COLO668 (cell line): ENCODE results near the gene POM121L2.

Experiments used
- DNase-seq: peaks from one replicate; lab custom pipeline; 2025; ENCODE audit not compliant: unreplicated experiment; lab: John Stamatoyannopoulos, UW

Gene POM121L2

GRCh38 chr6:27312146-27312949 is at the start of gene POM121L2:
Gene POM121L2 (minus strand): TSS chr6:27312273. CDS start chr6:27312170, 103 bp downstream.
- DNase-seq: peak; percentile 60

- DNase-seq: no peak
Observed at GRCh38 chr6:27359231-27359630, 47.2 kb upstream of the POM121L2 start.

- DNase-seq: no peak
Observed at GRCh38 chr6:27358786-27359185, 46.7 kb upstream of the POM121L2 start.

GRCh38 chr6:27352850-27353249 is 40.8 kb upstream of the POM121L2 start:
- no peak for DNase-seq

GRCh38 chr6:27334141-27334540 is 22.1 kb upstream of the POM121L2 start:
- no peak for DNase-seq

- DNase-seq: no peak
Observed at GRCh38 chr6:27333642-27334040, 21.6 kb upstream of the POM121L2 start.

GRCh38 chr6:27332692-27333641 is 20.9 kb upstream of the POM121L2 start:
- DNase-seq: no peak

- DNase-seq: no peak
Observed at GRCh38 chr6:27327023-27327738, 15.1 kb upstream of the POM121L2 start.

GRCh38 chr6:27321901-27322300 is 9.8 kb upstream of the POM121L2 start:
- no peak for DNase-seq

GRCh38 chr6:27321370-27321769 is 9.3 kb upstream of the POM121L2 start:
- no peak for DNase-seq

GRCh38 chr6:27318973-27319372 is 6.9 kb upstream of the POM121L2 start:
- DNase-seq: no peak

- DNase-seq: no peak
Observed at GRCh38 chr6:27314046-27314445, 2.0 kb upstream of the POM121L2 start.

GRCh38 chr6:27312950-27313271 is 838 bp upstream of the POM121L2 start:
- no peak for DNase-seq

GRCh38 chr6:27311806-27312145 is 297 bp downstream of the POM121L2 start:
- no peak for DNase-seq

- no peak for DNase-seq
Observed at GRCh38 chr6:27303613-27304272, 8.3 kb downstream of the POM121L2 start.

- DNase-seq: peak; percentile 5
Observed at GRCh38 chr6:27297857-27298730, 14.0 kb downstream of the POM121L2 start.

- DNase-seq: no peak
Observed at GRCh38 chr6:27297484-27297856, 14.6 kb downstream of the POM121L2 start.

GRCh38 chr6:27296106-27296783 is 15.8 kb downstream of the POM121L2 start:
- no peak for DNase-seq

- DNase-seq: no peak
Observed at GRCh38 chr6:27295301-27296079, 16.6 kb downstream of the POM121L2 start.
